ENCODE measurements around the gene FAM234A. TPM values are rescaled to one million over a fixed set of nuclear protein-coding genes. Genes with fewer than 3 reads are reported as not detected.
A peak's percentile ranks its signal among the peaks of the same experiment; 100 is the strongest.
"Not testable (repeated sequence)": the region's sequence is repeated elsewhere in the genome, so short reads cannot be mapped to it uniquely, and the experiment has no call there.

The FAM234A gene
- 10 to 100 TPM; 42.8 to 87.7 (median 73.3) TPM for polyA plus RNA-seq (ENCODE audit: insufficient read length in 4 of 4)

DNA sequence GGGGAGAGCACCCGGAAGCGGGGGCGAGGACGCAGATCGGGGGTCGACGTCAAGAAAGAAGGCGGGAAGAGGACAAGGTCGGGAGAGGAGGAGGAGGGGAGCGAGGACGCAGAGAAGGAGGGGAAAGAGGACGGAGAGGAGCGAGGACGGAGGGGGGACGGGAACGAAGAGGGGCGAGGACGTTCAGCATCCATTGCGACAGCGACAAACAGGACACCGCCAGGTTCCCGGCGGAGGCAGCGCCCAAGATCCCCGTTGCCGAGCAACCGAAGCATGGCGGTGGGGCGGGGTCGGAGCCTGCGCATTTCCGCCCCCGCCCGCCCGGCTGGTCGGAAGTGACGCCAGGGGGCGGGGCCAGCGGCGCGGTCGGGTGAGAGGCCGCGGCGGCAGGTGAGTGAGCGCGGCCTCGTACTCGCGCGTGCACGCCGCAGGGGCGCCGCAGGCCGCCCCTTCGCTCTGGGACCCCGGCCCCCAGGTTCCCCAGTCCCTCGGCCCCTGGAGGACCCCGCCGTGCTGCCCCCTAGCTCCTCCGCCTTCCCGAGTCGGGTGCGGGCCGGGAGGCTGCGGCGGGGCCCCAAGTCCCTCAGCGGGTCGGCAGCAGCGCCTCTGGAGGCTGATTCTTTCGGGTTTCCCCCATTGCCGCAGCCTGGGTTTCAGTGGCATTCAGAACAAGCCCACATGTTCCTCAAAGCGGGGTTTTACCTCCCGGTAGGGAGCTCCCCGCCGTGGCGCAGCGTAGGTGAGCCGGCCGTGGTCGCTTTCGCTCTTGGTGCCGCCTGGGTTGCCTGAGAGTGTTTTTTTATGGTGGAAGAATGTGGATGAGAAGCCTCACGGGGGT is at the start of gene FAM234A:
FAM234A (plus strand) TSS at position 354 of the 838 bp plus-strand sequence. CDS start 19,593 bp downstream, outside the sequence.
- DNase-seq (ENCODE audit: low read depth in 4 of 4, low spot score in 3 of 4): peak; percentile 84 to 88 (median 86)

GRCh38 chr16:185213-185612 is 49.4 kb upstream of the FAM234A start:
- DNase-seq (ENCODE audit: low read depth in 4 of 4, low spot score in 3 of 4): no peak

DNA sequence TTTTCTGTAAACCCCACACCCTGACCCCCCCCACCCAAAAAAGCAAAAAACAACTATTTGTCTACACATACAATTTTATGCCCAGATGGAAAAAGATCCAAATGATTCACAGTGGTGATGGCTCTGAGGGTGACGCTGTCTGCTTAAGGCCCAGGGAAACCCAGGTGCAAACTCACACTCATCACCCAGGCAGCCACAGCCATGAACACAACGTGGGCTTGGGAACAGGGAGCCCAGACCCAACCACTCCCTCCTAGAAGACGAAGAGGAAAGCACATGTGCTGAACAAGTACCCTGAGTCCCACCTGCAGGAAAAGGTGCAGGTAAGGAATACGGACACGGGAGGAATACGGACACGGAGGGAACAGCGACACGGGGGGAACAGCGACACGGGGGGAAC is 48.9 kb upstream of the FAM234A start:
- DNase-seq (ENCODE audit: low read depth in 4 of 4, low spot score in 3 of 4): no peak

DNA sequence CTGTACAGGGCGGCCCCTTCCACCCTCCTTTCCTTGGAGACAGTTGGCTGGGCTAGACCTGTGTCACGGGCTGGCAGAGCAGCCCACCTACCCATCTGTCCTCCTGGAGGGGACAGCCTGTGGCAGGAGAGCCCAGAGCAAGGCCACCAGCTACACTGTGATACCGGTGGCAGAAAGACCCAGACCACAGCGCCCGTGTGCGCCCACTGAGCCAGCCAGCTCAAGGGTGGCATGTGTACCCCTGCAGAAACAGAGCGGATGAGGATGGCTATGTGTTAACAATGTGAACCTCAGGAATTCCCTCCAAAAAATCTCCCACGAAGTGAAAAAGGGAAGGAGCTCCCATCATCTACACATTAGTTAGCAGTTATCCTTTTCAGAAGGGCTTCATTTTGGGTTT is 47.3 kb upstream of the FAM234A start:
- no peak for DNase-seq (ENCODE audit: low read depth in 4 of 4, low spot score in 3 of 4)

GRCh38 chr16:188674-189073 is 45.9 kb upstream of the FAM234A start:
- no peak for DNase-seq (ENCODE audit: low read depth in 4 of 4, low spot score in 3 of 4)

DNA sequence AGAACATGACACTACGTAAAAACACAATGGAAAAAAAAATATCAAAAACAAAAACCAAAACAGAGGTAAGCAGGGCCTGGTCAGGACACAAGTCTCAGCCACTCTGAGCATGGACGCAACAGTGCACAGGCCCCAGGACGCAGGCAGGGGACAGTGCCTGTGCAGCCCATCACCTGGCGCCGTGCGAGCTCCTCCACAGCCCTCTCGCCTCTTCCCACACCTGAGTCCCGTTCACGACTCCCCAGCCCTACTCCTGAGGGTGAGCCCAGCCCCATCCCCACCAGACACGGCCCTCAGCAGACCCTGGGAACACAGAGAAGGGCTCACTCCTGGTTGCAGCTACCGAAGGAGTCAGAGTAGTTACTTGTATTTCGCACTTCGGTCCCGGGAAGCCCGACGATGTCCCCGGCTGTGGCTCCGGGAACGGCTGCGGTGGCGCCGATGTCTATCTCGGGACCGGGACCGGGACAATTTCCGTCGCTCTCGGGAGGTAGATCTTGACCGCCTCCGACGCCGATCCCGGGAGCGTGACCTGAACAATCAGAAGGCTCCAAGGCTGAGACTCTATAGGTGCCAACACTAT is 44.9 kb upstream of the FAM234A start:
- DNase-seq (ENCODE audit: low read depth in 4 of 4, low spot score in 3 of 4): no peak

DNA sequence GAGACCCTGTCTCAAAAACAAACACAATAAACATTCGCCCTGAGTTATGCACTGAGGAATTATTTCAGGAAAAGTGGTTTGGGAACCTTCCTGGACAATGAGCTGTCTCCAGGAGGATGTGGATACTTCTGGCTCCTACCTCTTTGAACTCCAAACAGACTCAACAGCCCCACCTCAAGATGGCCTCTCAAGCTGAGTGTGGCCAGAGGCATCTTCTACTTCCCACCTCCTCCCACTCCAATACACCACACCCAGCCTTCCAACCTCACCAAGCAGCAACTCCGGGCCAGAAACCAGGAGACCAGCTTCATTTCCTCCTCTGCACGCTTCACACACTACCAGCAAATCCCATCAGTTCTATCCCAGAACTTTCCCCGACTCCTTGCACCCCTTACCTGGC is 42.8 kb upstream of the FAM234A start:
- DNase-seq (ENCODE audit: low read depth in 4 of 4, low spot score in 3 of 4): no peak

GRCh38 chr16:192686-193085 is 41.9 kb upstream of the FAM234A start:
- no peak for DNase-seq (ENCODE audit: low read depth in 4 of 4, low spot score in 3 of 4)

DNA sequence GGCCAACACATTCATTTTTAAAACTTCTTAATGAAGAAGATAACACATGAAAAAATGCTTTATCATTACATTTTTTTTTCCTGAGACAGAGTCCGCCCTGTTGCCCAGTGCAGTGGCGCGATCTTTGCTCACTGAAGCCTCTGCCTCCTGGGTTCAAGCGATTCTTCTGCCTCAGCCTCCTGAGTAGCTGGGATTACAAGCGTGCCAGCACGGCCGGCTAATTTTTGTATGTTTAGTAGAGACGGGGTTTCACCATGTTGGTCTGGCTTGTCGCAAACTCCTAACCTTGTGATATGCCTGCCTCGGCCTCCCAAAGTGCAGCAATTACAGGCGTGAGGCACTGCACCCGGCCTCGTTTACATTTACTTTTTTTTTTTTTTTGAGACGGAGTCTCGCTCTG is 41.2 kb upstream of the FAM234A start:
- DNase-seq (ENCODE audit: low read depth in 4 of 4, low spot score in 3 of 4): no peak

GRCh38 chr16:194516-194915 is 40.1 kb upstream of the FAM234A start:
- DNase-seq (ENCODE audit: low read depth in 4 of 4, low spot score in 3 of 4): no peak

DNA sequence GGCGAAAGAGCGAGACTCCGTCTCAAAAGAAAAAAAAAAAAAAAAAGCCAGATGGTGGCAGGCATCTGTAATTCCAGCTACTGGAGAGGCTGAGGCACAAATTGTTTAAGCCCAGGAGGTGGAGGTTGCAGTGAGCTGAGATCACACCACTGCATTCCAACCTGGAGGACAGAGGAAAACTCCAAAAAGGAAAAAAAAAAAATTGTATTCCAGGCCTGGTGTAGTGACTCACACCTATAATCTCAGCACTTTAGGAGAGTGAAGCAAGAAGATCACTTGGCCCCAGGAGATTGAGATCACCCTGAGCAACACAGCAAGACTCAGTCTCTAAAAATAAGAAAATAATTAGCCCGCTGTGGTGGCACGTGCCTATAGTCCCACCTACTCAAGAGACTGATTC is 34.2 kb upstream of the FAM234A start:
- DNase-seq (ENCODE audit: low read depth in 4 of 4, low spot score in 3 of 4): no peak

GRCh38 chr16:203246-203645 is 31.4 kb upstream of the FAM234A start:
- DNase-seq (ENCODE audit: low read depth in 4 of 4, low spot score in 3 of 4): no peak

- not testable (repeated sequence) for DNase-seq (ENCODE audit: low read depth in 4 of 4, low spot score in 3 of 4)
These were observed 30.6 kb upstream of the FAM234A start for GRCh38 chr16:204046-204445.

- not testable (repeated sequence) for DNase-seq (ENCODE audit: low read depth in 4 of 4, low spot score in 3 of 4)
These were observed 25.3 kb upstream of the FAM234A start for GRCh38 chr16:209359-209758.

DNA sequence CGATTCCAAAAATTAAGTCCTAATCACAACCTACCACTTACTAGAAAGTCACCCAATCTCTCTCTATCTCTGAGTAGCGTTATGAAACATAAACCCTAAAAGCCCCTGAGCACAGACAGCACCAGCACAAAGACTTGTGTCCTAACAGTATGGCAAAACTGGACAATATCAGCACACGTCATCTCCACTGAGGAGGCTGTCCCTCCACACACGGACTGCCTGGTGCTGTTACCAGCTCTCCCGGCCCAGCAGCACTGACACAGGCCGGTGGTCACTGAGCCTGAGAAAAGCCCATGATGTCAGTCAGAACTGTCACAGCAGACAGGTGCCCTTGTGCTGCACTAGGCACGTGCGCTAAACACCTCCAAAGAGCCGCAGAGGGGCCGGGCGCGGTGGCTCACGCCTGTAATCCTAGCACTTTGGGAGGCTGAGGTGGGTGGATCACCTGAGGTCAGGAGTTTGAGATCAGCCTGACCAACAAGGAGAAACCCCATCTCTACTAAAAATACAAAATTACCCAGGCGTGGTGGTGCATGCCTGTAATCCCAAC is 22.9 kb upstream of the FAM234A start:
- DNase-seq (ENCODE audit: low read depth in 4 of 4, low spot score in 3 of 4): not testable (repeated sequence)

- DNase-seq (ENCODE audit: low read depth in 4 of 4, low spot score in 3 of 4): no peak
These were observed 21.6 kb upstream of the FAM234A start for GRCh38 chr16:212999-213398.

GRCh38 chr16:220021-220420 is 14.6 kb upstream of the FAM234A start:
- DNase-seq (ENCODE audit: low read depth in 4 of 4, low spot score in 3 of 4): no peak

- DNase-seq (ENCODE audit: low read depth in 4 of 4, low spot score in 3 of 4): no peak
These were observed 6.3 kb upstream of the FAM234A start for GRCh38 chr16:228151-228851.

- peak; percentile 73 to 86 (median 81) for DNase-seq (ENCODE audit: low read depth in 4 of 4, low spot score in 3 of 4)
These were observed 5.5 kb upstream of the FAM234A start, which contains the start of gene LUC7L for GRCh38 chr16:228852-229730. Gene LUC7L (minus strand): TSS chr16:229449. CDS start chr16:229339, 110 bp downstream.

- no peak for DNase-seq (ENCODE audit: low read depth in 4 of 4, low spot score in 3 of 4)
These were observed 4.8 kb upstream of the FAM234A start for GRCh38 chr16:229731-230281.

Data from left renal pelvis (tissue), 4 donors.